ENCODE results near the gene APH1B.

Gene APH1B

GRCh38 chr15:63274427-63274826 is 3.0 kb upstream of the APH1B start:
- TF ChIP-seq CTCF (IDR thresholded peaks at IDR 0.05), result no peak

GRCh38 chr15:63276342-63277037 is 915 bp upstream of the APH1B start:
- no peak for TF ChIP-seq CTCF (IDR thresholded peaks at IDR 0.05)

- no peak for TF ChIP-seq CTCF (IDR thresholded peaks at IDR 0.05)
These were observed 570 bp downstream of the APH1B start for GRCh38 chr15:63277893-63278456.

GRCh38 chr15:63283126-63283525 is 5.7 kb downstream of the APH1B start:
- no peak for TF ChIP-seq CTCF (IDR thresholded peaks at IDR 0.05)

- no peak for TF ChIP-seq CTCF (IDR thresholded peaks at IDR 0.05)
These were observed 6.9 kb downstream of the APH1B start for GRCh38 chr15:63284335-63284734.

GRCh38 chr15:63287109-63287508 is 9.7 kb downstream of the APH1B start:
- TF ChIP-seq CTCF (IDR thresholded peaks at IDR 0.05), result no peak

- no peak for TF ChIP-seq CTCF (IDR thresholded peaks at IDR 0.05)
These were observed 10.9 kb downstream of the APH1B start for GRCh38 chr15:63288342-63288741.
